NCI-H2171 treated with DMSO at 0.1 percent for 48 hours (cell line): ENCODE results near the gene SLC35B2.

Experiments
- DNase-seq: peaks from one replicate; lab custom pipeline; 2025; lab: John Stamatoyannopoulos, UW

The SLC35B2 gene

DNA sequence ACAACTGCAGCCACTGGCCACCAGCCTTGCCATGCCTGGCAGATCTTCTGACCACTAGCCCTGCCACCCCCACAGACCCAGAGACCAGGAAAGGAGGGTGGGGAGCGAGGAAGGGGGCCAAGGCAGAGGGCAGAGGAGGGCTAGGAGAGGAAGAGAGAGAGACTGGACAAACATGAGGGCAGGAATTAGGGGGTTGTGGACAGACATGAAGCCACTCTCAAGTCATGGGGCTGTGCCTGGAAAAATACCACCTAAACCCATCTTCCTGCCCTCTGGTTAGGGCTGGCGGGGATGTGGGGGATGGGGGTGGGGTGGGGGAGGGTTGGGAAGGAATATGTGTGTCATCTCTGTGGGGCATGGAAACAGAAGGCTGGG is 35.4 kb downstream of the SLC35B2 start:
- no peak for DNase-seq

DNA sequence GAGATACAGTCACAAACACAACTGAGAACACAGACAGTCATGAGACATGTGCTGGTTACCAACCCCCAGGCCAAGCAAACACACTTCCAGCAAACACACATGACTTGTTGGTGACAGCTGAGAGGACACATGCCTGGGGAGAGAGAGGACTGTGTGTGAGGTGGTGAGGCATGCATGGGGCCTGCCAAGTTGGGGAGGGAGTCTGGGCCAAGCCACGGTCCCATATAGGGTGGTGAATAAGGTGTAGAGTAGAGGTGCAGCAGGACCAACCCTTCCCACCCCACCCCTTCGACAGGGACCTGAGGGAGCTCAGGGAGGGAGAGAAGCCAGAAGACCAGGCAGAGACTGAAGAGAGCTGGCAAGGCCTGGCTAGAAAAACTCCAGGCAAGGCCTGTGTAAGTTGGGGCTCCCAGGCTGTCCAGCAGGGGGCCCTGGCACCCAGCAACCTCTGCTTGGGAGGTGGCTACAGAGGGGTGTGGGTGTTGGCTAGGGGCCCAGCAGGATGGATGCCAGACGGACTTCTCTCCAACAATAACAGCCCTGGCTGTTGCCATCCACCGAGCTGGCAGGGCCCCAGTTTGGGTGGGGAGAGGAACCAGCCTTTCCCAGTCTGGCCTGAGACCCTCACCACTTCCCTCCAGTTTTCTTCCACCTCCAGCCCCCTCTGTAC is 35.9 kb downstream of the SLC35B2 start:
- peak; percentile 57 for DNase-seq

DNA sequence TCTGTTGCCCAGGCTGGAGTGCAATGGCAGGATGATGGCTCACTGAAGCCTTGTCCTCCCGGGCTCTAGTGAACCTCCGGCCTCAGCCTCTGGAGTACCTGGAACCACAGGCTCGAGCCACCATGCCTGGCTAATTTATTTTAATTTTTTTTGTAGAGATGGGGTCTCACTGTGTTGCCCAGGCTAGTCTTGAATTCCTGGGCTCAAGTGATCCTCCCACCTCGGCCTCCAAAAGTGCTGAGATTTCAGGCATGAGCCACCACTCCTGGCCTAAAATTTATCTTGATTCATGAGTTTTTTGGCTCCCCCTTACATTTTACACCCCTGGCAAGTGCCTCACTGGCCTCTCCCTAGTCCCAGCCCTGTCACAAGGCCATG is 36.4 kb downstream of the SLC35B2 start:
- DNase-seq = no peak

DNA sequence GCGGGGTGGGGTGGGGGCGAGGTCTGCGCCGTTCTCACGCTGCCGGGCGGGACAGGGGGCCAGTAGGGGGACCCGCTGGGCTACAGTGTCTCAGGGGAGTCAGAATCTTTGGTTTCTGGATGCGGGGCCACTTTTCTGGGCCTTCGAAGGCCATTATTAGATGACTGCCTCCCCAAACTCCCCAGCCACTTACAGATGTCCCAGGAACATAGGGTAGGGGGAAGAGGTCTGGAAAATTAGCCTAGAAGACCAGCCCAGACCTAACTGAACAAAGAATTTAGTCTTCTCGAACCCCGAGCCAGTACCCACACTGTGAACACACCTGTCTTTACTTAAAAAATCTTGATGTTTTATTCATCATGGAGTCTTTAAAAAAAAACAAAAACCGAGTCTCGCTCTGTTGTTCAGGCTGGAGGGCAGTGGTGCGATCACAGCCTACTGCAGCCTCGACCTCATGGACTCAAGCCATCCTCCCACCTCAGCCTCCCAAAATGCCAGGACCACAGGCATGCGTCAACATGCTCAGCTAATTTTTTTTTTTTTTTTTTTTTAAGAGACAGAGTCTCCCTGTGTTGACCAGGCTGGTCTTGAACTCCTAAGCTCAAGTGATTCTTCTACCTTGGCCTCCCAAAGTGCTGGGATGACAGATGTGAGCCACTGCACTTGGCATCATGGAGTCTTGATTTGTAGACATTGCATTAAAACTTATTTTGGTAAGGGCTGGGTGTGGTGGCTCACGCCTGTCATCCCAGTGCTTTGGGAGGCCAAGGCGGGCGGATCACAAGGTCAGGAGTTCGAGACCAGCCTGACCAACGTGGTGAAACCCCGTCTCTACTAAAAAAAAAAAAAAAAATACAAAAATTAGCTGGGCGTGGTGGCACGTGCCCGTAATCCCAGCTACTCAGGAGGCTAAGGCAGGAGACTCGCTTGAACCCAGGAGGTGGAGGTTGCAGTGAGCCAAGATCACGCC is 37.2 kb downstream of the SLC35B2 start:
- DNase-seq = no peak

DNA sequence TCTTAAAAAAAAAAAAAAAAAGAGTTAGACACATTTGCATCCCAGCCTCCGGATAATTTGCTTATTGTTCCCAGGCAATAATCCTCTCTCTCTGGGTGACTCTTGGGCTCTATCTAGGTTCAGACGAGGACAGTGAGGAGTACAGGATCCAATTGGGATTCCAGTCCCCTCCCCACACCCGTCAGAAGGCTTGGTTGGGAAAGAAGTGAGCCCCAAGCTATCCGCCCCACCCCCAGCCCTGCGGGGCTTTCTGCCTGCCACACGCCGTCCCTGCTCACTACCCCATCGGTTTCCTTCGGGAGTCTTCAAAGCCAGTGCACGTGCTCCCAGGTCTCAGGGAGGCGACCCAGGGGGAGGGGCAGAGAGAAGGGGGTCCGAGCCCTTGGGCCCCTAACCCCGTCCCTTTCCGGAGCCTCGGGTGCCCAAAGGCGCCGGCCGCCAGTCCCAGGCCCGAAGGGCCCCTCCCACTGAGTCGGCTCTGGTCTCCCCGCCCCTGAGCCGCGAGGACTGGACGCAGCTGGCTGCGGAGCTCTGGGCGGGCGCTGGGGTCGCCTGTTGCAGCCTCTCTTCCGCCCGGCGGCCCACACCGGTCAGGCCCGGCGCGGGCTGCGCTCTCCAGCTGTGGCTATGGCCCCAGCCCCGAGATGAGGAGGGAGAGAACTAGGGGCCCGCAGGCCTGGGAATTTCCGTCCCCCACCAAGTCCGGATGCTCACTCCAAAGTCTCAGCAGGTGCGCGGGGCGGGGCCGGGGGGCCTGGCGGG is 38.1 kb downstream of the SLC35B2 start:
- peak; percentile 23 for DNase-seq

DNA sequence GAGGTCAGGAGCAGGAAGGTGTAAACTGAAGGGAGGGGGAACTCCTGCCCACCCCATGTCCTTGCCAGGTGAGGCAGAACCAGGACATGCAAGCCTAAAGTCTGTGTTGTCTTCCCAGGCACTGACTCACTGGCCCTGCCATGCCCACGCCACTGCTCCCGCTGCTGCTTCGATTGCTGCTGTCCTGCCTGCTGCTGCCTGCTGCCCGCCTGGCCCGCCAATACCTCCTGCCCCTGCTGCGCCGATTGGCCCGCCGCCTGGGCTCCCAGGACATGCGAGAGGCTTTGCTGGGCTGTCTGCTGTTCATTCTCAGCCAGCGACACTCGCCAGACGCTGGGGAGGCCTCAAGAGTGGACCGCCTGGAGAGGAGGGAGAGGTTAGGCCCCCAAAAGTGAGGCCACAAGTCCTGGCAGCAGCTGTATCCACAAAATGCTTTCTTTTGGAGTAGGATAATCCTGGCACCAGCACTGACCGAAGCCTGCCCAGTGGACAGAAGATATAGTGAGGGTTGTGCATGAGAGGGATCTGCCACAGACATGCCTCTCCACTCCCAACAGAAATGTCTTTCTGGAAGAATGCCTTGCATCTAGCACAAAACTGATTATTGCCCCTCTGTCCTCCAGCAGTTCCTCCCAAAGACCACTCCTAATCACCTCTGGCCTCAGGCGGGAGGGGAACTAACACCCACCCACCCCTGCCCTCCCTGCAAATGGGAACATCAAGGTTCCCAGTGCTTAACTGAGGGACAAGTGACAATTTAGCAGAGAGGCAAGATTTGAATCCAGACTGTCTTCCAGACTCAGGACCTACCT is 39.8 kb downstream of the SLC35B2 start:
- DNase-seq = no peak

- DNase-seq = peak; percentile 75
Observed at GRCh38 chr6:44216677-44217331, 40.5 kb downstream of the SLC35B2 start, which contains the start of gene MYMX. Gene MYMX, plus strand, starts transcription at chr6:44216926. Its CDS starts 546 bp downstream, at chr6:44217472.

DNA sequence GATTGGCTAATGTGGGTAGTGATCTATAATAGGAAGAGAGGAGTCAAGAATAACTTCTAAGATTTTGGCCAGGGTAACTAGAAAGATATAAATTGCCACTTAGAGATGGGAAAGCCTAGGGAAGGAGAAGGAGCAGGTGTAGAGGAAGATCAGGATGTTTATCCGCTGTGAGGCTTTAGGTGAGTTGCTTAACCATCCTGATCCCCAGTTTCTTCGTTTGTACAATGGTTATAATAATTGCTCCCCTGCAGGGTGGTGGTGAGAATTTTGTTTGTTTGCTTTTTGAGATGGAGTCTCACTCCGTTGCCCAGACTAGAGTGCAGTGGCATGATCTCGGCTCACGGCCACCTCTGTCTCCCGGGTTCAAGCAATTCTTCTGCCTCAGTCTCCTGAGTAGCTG is 43.0 kb downstream of the SLC35B2 start:
- DNase-seq = no peak

DNA sequence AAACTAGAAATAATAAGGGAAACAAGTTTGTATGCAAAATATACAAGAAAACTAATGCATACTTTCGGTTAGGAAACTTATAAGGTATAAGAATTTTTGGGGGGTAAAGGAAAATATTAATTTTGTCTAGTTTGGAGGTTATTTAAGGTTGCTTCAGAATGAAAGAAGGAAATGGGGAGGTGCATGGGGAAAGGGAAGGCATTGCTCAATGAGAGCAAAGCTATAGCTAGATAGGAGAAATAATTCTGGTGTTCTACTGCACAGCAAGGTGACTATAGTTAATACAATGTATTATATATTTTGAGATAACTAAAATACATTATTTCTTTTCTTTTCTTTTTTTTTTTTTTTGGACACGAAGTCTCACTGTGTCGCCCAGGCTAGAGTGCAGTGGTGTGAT is 46.0 kb downstream of the SLC35B2 start:
- DNase-seq = no peak

DNA sequence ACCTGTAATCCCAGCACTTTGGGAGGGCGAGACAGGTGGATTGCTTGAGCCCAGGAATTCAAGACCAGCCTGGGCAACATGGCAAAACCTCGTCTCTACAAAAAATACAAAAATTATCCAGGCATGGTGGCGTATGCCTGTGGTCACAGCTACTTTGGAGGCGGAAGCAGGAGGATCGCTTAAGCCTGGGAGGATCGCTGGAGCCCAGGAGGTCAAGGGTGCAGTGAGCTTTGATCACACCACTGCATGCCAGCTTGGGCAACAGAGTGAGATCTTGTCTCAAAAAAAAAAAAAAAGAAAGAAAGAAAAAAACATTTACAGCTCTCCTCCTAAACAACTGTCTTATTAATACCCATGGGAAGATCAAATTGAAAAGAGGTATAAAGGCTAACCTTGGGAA is 49.4 kb downstream of the SLC35B2 start:
- no peak for DNase-seq
